Right lobe of liver (tissue), 6 donors: ENCODE results near the gene MPL. TPM values are rescaled to one million over a fixed set of nuclear protein-coding genes. Genes with fewer than 3 reads are reported as not detected.

ENCODE experiments used
- ATAC-seq, 4 donors: fragments of 200-7000 bp; cut with Tn5 transposase; one replicate each; pipeline ENCODE4 v1.9.1; 2020; ENCODE audit warnings: mild to moderate bottlenecking in 4 of 4, moderate library complexity in 4 of 4
- DNase-seq, 3 donors: peaks; one replicate each; pipeline ENCODE4 v3.0.0-alpha.2; 2020
- H3K27ac ChIP-seq, 3 donors: fragments of 200-600 bp; one replicate each; pipeline ENCODE4 v1.8.0; 2022
- H3K27me3 ChIP-seq, 2 donors: fragments of 200-600 bp; one replicate each; pipeline ENCODE4 v1.8.0; 2022
- H3K36me3 ChIP-seq, 4 donors: fragments of 200-600 bp; sonication (generic) in 1 of 4; one replicate each; pipeline versions ENCODE4 v1.5.1 to v1.8.0; 2017 to 2022; ENCODE audit warnings: control low read depth in 1 of 4
- H3K4me1 ChIP-seq, 4 donors: fragments of 200-600 bp; sonication (generic) in 1 of 4; one replicate each; pipeline versions ENCODE4 v1.5.1 to v1.8.0; 2017 to 2022; ENCODE audit warnings: control low read depth in 1 of 4
- H3K4me3 ChIP-seq, 3 donors: fragments of 200-600 bp; one replicate each; pipeline ENCODE4 v1.8.0; 2022
- H3K9me3 ChIP-seq, 4 donors: fragments of 200-600 bp; sonication (generic) in 1 of 4; one replicate each; pipeline versions ENCODE4 v1.5.1 to v1.8.0; 2017 to 2022; ENCODE audit warnings: control low read depth in 1 of 4
- POLR2A ChIP-seq: fragments of 450-650 bp; IDR thresholded peaks from one replicate; pipeline ENCODE4 v1.6.1; 2017; ENCODE audit warnings: antibody characterized with exemption, mild to moderate bottlenecking
- WGBS: methylation state at CpG from one replicate; pipeline ENCODE4 v1.1.6; 2018; ENCODE audit warnings: low coverage, low lambda C conversion rate; ENCODE audit not compliant: insufficient coverage; ENCODE audit errors: missing lambda C conversion rate; 5-methylcytosine and 5-hydroxymethylcytosine counted together
- intact Hi-C, 2 donors: fragments of 100-400 bp; cut with DNase I; formaldehyde crosslinking; loops; one replicate each; pipeline versions ENCODE4 v1.11.2 to v1.14.1; 2022
- total RNA-seq, 6 experiments: library from RNA; depleted of rRNA in 2 of 6; stranded (reverse); fragments of >200 nt in 2 of 6; fragmentation: NEBNext Ultra II Directional in 3 of 6; extraction: Animal tissue kit (Norgen Biotek cat#: 25700) in 3 of 6; gene quantifications; one replicate each; pipeline versions ENCODE4 v1.1.0 to v1.2.4, GENCODE V29; 2016 to 2023
- TF ChIP-seq, protein P1 (sequence below), 4 donors: fragments of 200-600 bp in 3 of 4; fragments of 450-650 bp in 1 of 4; IDR thresholded peaks; one replicate each; pipeline versions ENCODE4 v1.5.1 to v1.8.0; 2016 to 2022; ENCODE audit warnings: antibody characterized with exemption in 4 of 4, mild to moderate bottlenecking in 2 of 4
- donor health status: DM: no; HTN: yes; CAD: no.
- donor health status: DM: no; HTN: no; CAD: no.
- donor health status: DM: no; HTN: no; CAD: no.
- donor health status: DM: no; HTN: yes; CAD: no.
- donor health status: DM: no; HTN: yes; CAD: no.

The MPL gene
- total RNA-seq, 6 experiments from 2014 or later: 0.59 TPM; not detected in 5

DNA sequence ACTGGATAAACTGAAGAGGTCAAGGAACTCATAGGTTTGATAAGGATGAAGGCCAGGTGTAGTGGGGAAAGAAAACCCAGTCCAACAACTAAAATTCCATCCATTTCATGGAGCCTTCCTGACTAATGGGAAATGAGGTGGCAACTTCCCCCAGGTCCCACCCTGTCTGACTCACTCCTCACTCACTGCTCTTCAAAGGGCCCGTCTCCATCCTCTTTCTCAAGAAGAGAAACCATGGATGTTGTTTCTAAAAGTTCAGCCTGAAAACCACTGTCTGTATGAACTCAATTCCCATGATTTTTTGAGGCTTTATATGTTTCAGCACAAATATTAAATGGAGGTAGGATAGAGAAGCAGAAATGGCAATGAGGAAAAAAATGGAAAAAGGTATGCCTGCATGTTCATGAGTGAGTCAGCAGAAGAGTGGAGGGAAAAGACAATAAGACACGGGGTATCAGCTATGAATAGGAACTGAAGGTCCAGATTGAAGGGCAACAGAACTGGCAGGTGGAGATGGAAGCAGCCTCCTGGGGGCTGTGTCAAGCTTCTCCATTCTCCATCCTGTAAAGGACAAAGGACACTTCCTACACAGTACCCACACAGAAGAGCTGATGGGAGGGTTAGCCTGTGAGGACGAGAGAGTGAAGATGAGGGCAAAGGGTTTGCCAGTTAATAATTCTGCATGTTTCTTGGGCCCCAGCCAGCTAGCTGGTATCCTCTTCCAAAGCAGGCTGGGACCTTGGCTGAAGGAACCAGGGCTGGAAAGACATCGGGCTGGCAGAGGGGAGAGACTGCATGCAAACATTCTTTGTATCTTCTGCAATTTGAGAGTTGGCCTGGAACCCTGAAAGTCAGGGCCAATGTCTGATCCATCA is 35.7 kb downstream of the MPL start:
- no peak overlapping the region for H3K27ac ChIP-seq
- intact Hi-C loops: no loop called here
- no peak overlapping the region for H3K4me3 ChIP-seq
- peak; percentile 45 to 87 (median 64) for ATAC-seq
- no peaks in the 10 kb centered on the region for H3K27me3 ChIP-seq
- H3K9me3 ChIP-seq: no peaks in the 10 kb centered on the region
- TF ChIP-seq, protein P1, sequence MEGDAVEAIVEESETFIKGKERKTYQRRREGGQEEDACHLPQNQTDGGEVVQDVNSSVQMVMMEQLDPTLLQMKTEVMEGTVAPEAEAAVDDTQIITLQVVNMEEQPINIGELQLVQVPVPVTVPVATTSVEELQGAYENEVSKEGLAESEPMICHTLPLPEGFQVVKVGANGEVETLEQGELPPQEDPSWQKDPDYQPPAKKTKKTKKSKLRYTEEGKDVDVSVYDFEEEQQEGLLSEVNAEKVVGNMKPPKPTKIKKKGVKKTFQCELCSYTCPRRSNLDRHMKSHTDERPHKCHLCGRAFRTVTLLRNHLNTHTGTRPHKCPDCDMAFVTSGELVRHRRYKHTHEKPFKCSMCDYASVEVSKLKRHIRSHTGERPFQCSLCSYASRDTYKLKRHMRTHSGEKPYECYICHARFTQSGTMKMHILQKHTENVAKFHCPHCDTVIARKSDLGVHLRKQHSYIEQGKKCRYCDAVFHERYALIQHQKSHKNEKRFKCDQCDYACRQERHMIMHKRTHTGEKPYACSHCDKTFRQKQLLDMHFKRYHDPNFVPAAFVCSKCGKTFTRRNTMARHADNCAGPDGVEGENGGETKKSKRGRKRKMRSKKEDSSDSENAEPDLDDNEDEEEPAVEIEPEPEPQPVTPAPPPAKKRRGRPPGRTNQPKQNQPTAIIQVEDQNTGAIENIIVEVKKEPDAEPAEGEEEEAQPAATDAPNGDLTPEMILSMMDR (IDR thresholded peaks at IDR 0.05): no peak
- TF ChIP-seq POLR2A: no peak
- DNase-seq: peak in 2 of 3 donors; percentile 32 to 73
- H3K4me1 ChIP-seq: peaks cover 0 to 23% (median 3%) of the 10 kb centered on the region in 4 donors
- H3K36me3 ChIP-seq: no peaks in the 10 kb centered on the region
- 47% methylated on average over 4 of the region's 4 CpGs for WGBS

DNA sequence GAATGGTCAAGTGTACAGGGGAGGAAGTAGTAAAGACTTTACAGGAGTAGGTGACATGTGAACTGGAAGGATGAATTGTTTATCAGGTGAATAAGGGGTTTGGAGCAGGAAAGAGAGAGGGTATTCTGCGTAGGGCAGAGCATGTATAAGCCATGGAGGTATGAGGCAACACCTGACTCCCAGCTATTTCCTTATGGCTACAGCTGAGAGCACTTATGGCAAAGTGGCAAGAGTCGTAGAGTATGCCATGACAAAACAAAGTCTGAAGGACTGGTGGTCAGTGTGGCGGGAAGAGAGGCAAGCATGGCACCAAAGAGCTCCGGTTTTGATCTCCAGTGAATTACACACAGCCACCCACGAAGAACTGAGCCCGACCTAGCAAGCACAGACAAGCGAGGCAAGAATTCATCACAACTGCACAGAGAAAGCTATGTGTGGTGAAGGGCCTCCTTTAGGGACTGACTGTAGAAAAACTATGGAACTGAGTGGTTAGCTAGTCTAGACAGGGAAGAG is 39.2 kb downstream of the MPL start:
- intact Hi-C loops: no loop called here
- no peak for DNase-seq
- no peaks in the 10 kb centered on the region for H3K27me3 ChIP-seq
- H3K4me1 ChIP-seq: peaks cover 0 to 15% (median 0%) of the 10 kb centered on the region in 4 donors
- H3K27ac ChIP-seq: no peak overlapping the region
- 96% methylated on average over 7 of the region's 7 CpGs for WGBS
- no peak for TF ChIP-seq POLR2A
- TF ChIP-seq, protein P1 (IDR thresholded peaks at IDR 0.05): no peak
- H3K36me3 ChIP-seq: peaks cover 0 to 2% (median 0%) of the 10 kb centered on the region in 4 donors
- no peak for ATAC-seq
- H3K4me3 ChIP-seq: no peak overlapping the region
- H3K9me3 ChIP-seq: no peaks in the 10 kb centered on the region

DNA sequence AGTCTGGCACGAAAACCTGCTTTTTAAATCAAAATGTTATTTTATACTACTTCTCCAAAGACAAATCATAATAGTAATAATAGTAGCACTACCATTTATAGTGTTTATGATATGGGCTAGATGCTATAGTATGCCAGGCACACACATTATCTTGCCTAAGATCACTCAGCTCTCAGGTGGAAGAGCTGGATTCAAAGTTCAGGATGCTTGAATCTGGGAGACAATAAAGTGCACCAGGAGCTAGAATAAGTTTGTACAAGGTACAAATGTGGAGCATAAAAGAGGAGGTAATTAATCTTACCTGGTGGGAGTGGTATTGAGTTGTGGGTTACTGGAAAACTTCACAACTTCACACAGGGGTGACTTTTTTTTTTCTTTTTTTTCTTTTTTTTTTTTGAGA is 40.2 kb downstream of the MPL start:
- TF ChIP-seq POLR2A: no peak
- TF ChIP-seq, protein P1 (IDR thresholded peaks at IDR 0.05): no peak

DNA sequence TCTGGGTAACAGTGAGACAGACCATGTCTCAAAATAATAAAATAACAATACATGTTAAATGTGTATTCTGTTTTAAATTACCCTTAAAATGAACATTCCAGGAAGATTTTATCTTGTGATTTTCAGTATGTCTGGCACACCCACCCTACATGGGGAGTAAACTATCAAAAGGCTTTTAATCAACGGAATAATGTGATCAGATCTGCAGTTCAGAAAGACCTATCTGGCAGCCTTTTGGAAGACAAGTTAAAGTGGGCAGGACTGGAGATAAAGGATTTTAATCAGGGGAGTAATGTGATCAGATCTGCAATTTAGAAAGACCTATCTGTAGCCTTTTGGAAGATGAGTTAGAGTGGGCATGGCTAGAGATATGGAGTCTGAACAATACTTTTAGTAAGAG is 41.9 kb downstream of the MPL start:
- intact Hi-C loops: no loop called here
- no peaks in the 10 kb centered on the region for H3K9me3 ChIP-seq
- WGBS: 83% methylated on average over 1 of the region's 1 CpG
- DNase-seq (no peak), ATAC-seq (no peak)
- H3K27me3 ChIP-seq: no peaks in the 10 kb centered on the region
- peaks cover 0 to 4% (median 0%) of the 10 kb centered on the region in 4 donors for H3K4me1 ChIP-seq
- H3K27ac ChIP-seq: no peak overlapping the region
- peaks cover 0 to 16% (median 4%) of the 10 kb centered on the region in 4 donors for H3K36me3 ChIP-seq
- TF ChIP-seq, protein P1 (IDR thresholded peaks at IDR 0.05): no peak
- no peak for TF ChIP-seq POLR2A
- H3K4me3 ChIP-seq: no peak overlapping the region

More for the DNA sequence above, 40.2 kb downstream of the MPL start:
- Histone ChIP-seq H3K27ac (no peak overlapping the region), H3K4me1 (peaks cover 0 to 16% (median 0%) of the 10 kb centered on the region in 4 donors), H3K9me3 (no peaks in the 10 kb centered on the region), H3K36me3 (peaks cover 0 to 2% (median under 1%) of the 10 kb centered on the region in 4 donors), H3K4me3 (no peak overlapping the region), H3K27me3 (no peaks in the 10 kb centered on the region)
- intact Hi-C loops: no loop called here
- ATAC-seq (no peak), DNase-seq (no peak)
- WGBS: 100% methylated on average over 1 of the region's 1 CpG
